ENCODE measurements around the gene ABCG5.

DNA sequence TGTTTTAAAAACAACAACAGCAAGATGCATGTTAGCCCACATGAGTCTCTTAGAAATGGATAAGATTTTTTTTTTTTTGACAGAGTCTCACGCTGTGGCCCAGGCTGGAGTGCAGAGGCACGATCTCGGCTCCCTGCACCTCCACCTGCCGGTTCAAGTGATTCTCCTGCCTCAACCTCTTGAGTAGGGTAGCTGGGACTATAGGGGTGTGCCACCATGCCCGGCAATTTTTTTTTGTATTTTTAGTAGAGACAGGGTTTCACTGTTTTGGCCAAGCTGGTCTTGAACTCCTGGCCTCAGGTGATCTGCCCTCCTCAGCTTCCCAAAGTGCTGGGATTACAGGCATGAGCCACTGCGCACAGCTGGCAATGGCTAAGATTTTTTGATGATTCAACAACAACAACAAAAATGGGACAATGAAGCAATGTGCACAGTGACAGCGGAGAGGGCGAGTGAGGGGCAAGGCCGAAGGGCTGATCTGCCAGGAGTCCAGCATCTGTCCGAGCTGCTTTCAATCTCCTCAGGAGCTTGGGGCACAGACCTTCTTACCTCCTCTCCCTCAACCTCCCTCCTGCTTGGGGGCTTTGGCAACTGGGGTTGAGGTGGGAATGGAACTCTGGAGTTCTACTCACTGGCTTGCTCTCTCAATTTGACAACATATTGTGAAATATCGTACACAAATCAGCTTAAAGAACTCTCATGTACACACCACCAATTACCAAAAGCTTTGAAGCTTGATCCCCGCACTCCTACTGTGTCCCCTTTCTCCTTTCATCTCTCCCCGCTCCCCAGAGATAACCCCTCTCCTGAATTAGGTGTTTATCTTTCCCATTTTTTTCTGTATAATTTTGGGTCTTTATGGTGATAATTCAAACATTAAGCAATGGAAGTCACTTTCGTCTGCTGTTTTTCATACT, 3.6 kb upstream of the ABCG5 start:
- no peak for TF ChIP-seq POLR2A (IDR thresholded peaks at IDR 0.05; ENCODE audit: low read length)
- no peak for TF ChIP-seq GATA1 (IDR thresholded peaks at IDR 0.05; ENCODE audit: low read depth, low read length)
